SW 1271 (cell line): ENCODE data around the gene MRPS12.
"Not testable (repeated sequence)": the region's sequence is repeated elsewhere in the genome, so short reads cannot be mapped to it uniquely, and the experiment has no call there.

ENCODE experiments used
- DNase-seq, 2 experiments: peaks; one replicate each; lab custom pipeline; 2025; lab: John Stamatoyannopoulos, UW

MRPS12 gene

DNA sequence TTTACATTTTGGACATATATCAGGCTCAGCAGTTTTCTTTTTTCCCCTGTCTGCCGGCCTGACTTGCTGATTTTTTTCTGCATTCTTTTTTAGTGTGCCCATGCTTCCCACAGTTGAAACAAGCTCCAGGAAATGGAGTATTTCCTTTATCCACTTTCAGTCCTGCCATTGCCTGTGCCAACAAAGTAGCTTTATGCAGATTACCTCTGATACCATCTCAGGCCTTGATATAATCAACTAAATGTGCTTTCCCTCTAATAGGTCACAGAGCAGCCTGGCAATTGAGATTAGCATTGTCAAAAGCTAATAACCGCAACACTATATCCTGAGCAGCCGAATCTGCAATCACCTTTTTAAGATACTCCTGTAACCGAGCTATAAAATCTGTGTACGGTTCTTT lies 9.2 kb downstream of the MRPS12 start:
- DNase-seq, result no peak

DNA sequence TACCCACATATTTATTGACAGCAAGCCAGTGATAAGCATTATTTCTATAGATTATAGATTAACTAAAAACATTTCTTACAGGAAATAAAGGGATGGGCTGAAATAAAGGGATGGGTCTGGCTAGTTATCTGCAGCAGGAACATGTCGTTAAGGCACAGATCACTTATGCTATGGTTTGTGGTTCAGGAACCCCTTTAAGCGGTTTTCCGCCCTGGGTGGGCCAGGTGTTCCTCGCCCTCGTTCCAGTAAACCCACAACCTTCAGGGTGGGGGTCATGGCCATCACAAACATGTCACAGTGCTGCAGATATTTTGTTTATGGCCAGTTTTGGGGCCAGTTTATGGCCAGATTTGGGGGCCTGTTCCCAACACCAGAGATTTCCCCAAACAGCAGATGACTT lies 10.7 kb downstream of the MRPS12 start:
- DNase-seq, result not testable (repeated sequence)

DNA sequence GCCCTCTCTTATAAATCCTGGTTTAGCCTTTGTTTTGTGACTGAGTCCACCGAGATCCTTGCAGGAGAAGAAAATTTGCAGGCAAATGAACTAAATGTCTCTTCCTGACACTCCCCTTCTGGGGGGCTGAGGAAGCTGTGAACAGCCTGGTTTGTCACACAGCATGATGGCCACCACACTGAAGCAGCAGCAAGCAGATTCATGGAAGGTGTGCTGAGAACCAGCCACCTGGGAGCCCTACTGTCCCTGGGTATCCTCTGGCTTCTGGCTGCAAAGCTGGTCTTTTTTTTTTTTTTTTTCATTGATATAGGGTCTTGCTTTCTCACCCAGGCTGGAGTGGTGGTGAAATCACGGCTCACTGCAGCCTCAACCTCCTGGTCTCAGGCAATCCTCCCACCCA lies 11.2 kb downstream of the MRPS12 start:
- no peak for DNase-seq

DNA sequence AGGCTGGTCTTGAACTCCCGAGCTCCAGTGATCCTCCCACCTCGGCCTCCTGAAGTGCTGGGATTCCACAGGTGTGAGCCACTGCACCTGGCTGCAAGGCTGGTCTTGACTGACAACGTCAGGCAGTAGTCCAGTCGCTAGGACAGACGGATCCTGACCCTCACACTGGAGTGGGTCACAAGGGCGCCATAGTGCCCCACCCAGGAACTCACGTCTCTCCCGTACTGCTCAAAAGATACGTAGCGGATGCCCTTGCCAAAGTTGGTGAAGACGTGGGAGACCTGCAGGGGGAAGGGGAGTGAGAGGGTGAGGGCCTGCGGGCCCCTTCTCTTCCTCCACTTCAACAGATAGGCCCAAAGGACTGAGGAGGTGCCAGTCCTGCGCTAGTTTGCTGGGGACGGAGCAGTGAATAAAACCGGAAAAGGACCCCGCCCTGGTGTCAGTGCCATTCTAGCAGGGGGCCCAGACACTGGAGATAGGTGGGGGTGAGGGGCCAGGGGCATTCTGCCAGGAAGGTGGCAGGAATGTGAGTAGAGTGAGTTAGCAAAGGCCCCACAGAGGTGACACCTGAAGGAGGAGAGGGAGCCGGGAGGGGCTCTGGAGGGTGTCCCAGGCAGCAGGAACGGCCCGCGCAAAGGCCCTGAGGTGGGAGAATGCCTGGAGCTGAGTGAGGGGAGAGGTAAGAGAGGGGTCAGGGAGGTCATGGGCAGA lies 11.9 kb downstream of the MRPS12 start:
- DNase-seq, result no peak

DNA sequence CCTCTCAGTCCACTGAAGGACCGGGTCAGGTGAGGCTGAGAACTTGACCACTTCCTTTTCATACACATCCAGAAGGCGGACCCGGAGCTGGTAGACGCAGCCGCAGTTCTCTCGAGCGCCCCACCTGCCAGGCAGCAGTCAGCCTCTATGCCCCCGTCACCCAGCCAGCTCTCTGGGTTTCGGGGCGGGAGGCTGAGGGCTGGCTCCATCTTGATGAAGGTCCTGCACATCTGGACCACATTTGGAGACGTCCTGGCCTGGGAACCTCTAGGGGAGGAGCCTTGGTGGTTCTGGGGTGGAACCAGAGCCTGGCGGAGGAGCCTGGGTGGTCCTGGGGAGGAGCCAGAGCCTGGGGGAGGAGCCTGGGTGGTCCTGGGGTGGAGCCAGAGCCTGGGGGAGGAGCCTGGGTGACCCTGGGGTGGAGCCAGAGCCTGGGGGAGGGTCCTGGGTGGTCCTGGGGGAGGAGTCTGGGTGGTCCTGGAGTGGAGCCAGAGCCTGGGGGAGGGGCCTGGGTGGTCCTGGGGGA lies 14.3 kb downstream of the MRPS12 start:
- no peak for DNase-seq

DNA sequence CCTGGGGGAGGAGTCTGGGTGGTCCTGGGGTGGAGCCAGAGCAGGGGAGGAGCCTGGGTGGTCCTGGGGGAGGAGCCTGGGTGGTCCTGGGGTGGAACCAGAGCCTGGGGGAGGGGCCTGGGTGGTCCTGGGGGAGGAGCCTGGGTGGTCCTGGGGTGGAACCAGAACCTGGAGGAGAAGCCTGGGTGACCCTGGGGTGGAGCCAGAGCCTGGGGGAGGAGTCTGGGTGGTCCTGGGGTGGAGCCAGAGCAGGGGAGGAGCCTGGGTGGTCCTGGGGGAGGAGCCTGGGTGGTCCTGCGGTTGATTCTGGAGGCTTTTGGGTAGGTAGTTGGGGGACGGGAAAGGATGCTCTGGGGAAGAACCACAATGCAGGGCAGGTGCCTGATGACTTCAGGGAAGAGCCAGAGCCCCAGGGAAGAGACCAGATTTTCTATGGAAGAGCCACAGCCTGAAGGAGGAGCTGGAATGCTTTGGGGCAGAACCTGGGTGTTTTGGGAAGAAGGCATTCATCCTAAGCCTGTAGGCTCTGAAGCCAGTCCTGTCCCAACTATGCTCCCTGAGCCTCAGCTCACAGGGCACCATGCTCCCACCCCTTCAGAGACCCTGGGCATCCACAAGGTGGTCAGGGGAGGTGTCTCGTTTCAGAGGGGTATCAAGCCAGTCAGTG lies 15.0 kb downstream of the MRPS12 start:
- DNase-seq, result no peak

DNA sequence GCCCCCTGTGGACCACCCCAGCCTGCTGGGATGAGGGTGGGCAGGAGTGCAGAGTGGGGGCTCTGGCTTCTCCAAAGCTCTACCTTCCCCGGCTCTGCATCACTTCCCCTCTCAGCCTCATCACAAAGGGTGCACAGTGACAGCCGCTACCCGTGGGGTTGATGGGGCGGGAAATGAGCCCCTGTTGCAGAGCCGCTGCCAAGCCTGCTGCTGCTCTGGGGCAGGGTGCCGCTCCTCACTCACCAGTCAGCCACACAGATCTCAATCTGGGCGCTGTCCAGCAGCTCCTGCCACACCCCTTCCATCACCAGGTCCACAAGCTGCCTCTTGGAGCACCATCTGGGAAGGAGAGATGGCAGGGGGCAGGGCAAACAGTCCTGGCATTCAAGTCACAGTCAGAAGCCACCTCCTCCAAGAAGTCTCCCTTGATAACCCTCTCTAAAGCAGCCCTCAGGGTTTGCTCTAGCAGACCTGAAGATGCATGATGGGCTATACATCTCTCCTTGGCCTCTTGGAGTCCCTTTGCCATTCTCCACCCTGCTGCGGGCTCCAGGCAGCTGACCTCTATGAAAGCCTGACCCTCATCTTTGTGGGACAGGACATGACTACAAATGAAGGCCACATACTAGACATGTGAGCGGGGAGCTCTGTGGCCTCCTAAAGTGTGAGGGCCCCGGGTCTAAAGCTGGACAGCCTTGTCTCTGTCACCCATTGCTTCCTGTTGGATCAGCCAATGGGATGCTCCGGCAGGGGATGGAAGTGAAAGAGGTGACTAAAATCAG lies 15.7 kb downstream of the MRPS12 start:
- DNase-seq, result no peak

DNA sequence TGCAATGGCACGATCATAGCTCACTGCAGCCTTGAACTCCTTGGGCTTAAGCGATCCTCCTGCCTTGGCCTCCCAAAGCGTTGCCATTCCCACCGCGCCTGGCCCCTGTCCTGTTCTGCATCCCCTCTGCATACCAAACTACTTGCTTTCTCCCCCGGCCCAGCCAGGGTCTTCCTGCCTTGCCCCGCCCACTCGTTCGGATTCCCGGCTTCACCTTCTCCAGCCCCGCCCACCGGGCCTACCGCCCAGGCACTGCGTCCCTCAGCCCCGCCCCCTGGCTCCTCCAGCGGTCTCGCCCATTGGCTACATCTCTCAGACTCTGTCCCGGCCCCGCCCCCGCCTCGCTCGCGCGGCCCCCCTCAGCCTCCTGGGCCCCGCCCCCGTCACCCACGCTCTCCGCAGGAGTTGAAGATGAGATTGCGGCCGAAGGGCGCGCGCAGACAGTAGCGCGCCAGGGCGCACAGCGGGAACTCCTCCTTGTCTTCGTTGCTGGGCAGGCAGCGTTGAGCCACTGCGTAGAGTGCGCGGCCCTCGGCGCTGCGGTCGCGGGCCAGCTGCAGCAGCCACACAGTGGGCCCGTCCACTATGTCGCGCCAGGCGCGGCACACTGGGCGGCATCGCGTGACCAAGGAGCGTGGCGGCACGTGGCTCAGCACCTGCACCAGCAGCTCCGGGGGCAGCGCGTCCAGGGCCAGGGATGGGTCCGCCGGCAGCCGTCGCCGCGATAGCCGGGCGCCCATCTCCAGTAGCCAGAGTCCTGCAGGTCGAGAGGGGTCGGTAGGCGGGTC lies 19.0 kb downstream of the MRPS12 start:
- no peak for DNase-seq

DNA sequence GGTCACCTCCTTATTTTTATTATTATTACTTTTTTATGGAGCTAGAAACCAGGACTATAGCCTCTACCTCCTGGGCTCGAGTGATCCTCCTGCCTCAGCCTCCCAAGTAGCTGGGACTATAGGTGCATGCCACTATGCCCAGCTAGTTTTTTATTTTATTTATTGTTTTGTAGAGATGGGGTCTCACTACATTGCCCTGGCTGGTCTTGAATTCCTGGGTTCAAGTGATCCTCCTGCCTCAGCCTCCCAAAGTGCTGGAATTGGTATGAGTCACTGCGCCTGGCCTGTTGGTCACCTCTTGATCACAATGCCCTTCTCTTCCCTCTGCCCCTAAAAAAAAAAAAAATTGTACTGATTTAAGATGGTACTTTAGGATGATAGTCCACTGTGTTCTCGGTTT lies 20.4 kb downstream of the MRPS12 start:
- no peak for DNase-seq

DNA sequence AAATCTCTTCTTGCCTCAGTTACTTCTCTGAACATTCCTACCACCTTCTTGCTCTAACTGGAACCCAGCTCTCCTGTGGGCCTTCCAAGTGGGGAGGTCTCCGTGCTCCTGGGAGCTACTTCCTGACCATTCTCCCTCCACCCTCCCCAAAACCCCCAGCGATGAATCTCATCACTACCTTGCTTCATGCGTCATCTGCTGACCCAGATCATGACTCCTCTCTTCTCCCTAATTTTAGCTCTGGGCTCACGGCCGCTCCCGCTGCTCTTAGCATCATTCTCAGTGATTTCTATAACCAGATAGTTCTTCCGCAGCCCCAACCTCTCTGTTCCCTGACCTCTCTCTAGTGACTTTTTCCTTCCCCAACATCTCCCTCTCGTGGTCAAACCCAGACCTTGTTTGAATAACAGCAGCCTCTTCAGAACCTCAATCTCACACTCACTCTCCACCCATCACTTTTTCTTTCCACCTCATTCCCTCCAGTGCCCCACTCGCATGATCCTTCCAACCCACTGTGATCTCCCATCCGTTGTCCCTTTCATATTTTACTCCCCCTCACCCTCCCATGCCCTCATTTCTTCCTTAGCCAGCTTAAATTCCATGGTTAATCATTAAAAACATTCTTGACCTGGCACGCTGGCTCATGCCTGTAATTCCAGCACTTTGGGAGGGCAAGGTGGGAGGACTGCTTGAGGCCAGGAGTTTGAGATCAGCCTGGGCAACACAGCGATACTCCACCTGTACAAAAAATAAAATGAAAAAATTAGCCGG lies 21.8 kb downstream of the MRPS12 start:
- no peak for DNase-seq

DNA sequence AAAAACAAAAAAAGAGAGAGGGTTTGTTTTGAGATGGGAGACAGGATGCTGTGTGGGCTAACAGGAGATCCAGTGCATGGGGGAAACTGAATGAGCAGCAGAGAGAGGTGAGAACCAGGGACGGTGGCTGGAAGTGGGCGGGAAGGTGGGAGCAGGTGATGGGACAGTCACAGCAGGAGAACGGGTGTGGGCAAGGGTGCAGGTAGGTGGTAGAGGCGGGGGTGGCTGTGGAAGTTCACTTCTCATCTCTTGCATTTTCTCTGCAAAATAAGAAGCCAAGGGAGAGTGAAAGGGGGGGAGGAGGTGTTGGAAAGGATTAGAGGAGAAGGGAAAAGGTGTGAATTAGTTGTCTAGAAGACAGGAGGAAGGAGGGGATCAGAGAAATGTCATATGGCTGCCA lies 22.9 kb downstream of the MRPS12 start:
- no peak for DNase-seq

DNA sequence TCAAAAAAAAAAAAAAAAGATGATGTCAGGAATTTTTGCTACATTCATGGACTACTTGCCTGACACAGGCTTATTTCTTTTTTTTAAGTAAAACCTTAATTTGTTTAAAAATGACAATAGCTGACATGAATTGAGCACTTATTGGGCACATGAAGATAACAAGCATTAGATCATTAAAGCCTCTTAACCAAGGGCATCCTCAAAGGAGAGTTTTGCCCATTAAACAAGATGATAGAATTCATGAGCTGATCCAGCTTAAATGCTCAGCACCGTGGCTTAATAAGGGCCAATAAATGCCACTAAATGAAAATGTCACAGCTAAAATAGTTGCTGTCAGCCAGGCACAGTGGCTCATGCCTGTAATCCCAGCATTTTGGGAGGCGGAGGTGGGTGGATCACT lies 25.5 kb downstream of the MRPS12 start:
- DNase-seq, result no peak

DNA sequence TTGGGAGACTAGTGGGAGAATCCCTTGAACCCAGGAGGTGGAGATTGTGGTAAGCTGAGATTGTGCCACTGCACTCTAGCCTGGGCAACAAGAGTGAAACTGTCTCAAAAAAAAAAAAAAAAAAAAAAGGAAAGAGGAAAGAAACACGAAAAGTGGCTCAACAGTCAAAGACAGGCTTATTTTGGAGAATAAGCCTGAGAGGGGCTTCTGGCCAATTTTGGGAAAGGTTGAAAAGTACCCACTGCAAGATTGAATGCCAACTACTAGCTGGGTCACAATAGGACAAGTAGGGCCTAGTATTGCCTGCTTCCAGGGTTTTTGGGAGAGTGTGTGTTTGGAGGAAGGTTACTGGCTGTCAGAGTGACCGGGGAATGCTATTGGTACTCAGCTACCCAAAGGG lies 27.6 kb downstream of the MRPS12 start:
- no peak for DNase-seq

DNA sequence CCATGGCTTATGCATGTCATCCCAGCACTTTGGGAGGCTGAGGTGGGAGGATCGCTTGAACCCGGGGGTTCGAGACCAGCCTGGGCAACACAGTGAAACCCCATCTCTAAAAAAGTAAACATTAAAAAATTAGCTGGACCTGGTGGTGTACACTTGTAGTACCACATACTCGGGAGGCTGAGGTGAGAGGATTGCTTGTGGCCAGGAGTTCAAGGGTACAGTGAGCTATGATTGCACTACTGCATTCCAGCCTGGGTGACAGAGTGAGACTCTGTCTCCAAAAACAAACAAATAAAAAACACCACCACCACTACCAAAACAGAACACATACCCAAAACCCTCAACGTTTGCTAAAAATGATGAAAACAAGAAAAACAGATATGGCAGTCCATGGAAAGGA lies 28.9 kb downstream of the MRPS12 start:
- DNase-seq, result no peak

DNA sequence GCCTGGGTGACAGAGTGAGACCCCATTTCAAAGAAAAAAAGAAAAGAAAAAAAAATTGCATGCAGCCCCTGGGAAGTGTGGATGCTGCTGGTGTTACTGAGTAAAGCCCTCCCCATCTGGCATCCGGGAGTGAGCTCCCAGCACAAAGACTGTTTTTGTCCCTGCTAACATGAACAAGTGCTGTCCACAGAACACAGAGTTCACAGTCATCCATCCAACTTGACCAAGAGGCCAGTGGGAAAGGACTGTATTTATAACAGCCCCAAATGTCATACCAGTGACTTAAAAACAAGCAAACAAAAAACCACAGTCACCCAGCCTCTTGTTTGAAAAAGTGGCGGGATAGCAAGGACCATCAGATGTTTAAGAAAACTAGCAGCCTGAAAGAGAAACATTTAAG lies 34.0 kb downstream of the MRPS12 start:
- DNase-seq, result no peak

DNA sequence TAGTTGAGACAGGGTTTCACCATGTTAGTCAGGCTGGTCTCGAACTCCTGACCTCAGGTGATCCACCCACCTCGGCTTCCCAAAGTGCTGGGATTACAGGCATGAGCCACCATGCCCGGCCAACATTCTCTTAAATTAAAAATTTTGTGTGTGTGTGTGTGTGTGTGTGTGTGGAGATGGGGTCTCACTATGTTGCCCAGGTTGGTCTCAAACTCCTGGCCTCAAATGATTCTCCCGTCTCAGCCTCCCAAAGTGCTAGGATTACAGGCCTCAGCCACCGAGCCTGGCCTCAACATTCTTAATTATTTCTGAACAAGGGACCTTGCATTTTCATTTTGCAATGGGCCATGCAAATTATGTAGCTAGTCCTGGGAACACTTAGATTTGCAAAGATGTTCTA lies 35.4 kb downstream of the MRPS12 start:
- not testable (repeated sequence) for DNase-seq

DNA sequence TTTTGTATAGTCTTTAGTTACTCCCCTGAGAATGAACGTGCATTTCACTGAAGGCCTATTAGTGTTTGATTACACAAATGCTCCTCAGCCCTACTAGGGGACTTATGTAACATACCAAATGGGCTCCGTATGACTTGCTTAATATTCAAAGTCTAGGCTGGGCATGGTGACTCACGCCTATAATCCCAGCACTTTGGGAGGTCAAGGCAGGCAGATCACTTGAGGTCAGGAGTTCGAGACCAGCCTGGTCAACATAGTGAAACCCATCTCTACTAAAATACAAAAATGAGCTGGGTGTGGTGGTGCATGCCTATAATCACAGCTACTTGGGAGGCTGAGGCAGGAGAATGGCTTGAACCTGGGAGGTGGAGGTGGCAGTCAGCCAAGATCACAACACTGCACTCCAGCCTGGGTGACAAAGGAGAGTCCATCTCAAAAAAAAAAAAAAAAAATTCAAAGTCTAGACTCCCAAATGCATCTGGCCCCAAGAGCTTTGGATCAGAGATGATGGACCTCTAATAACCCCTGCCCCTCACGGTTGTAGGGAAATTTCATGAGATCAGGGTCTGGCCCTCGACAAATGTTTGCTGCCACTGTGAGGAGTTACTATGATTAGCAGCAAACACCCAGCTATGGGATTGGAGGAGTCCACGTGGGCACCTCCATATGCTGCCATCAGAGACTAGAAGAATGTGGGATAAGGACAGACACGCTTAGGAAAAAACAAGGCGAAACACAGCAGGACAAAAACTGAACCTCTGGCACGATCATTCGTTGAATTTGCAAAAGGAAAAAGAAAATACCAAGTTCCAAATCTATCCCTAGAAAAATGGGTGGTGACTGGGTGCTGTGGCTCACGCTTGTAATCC lies 40.2 kb downstream of the MRPS12 start:
- DNase-seq, result no peak

DNA sequence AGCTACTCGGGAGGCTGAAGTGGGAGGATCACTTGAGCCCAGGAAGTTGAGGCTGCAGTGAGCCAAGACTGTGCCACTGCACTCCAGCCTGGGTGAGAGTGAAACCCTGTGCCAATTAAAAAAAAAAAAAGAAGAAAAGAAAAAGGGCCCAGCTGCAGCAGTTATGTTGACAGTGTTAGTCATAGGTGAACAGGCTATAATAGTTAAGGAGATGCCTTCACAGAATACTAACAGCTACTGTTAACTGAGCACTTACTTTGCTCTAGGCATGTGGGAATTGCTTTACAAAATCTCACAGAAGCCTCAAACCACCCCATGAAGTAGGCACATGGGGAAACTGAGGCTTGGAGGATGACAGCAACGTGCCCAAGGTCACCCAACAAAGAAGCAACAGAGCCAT lies 40.9 kb downstream of the MRPS12 start:
- no peak for DNase-seq

DNA sequence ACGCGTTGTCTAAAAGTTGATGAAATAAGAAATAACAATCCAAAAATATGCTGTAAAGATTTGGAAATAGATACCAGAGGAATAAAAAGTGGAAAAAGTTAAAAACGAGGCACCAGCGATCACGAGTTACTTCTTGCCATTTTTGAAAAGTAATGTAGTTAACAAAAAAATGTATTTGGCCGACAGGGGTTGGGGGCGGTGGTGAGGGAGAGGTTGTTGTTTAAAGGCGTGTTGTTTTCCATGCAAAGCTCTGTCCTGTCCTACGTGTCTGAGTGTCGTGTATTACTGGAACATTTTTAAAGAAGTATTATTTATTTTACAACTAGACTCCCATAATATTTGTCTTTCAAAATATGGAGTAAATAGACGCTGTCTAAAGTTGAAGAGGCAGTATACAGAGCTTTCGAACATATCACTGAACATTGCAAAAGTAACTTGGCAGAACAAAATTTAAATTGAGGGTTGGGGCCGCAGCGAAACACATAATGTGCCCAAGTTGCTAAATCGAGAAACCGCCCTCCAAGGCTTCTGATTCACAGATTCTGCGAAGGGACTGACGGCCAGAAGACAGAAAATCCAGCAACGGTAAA lies 44.0 kb downstream of the MRPS12 start:
- DNase-seq, result no peak
